Activated CD4-positive, CD25-positive, alpha-beta regulatory T cell treated with anti-CD3 and anti-CD28 coated beads, Interleukin-2, amount 50 U/mL, for 16 hours (primary cell): ENCODE data around the gene PIGU.
"Not testable (repeated sequence)": the region's sequence is repeated elsewhere in the genome, so short reads cannot be mapped to it uniquely, and the experiment has no call there.

Experiments used
- DNase-seq: peaks from one replicate; pipeline ENCODE4 v3.0.0-alpha.2; 2020; ENCODE audit warnings: low read depth, low spot score

PIGU gene

GRCh38 chr20:34621383-34622367 is 55.2 kb downstream of the PIGU start:
- no peak for DNase-seq

GRCh38 chr20:34621036-34621343 is 55.9 kb downstream of the PIGU start:
- no peak for DNase-seq

- DNase-seq: no peak
Observed at GRCh38 chr20:34618676-34619075, 58.2 kb downstream of the PIGU start.

GRCh38 chr20:34616913-34617312 is 60.0 kb downstream of the PIGU start:
- DNase-seq: not testable (repeated sequence)

- no peak for DNase-seq
Observed at GRCh38 chr20:34615477-34615876, 61.4 kb downstream of the PIGU start.

GRCh38 chr20:34611976-34612375 is 64.9 kb downstream of the PIGU start:
- not testable (repeated sequence) for DNase-seq

- DNase-seq: no peak
Observed at GRCh38 chr20:34607066-34607465, 69.8 kb downstream of the PIGU start.

GRCh38 chr20:34604980-34605788 is 71.7 kb downstream of the PIGU start:
- DNase-seq: no peak

GRCh38 chr20:34600892-34601653 is 75.8 kb downstream of the PIGU start:
- DNase-seq: no peak

- DNase-seq: no peak
Observed at GRCh38 chr20:34595377-34596184, 81.3 kb downstream of the PIGU start.

- DNase-seq: no peak
Observed at GRCh38 chr20:34586488-34587163, 90.3 kb downstream of the PIGU start.

- no peak for DNase-seq
Observed at GRCh38 chr20:34585019-34585418, 91.9 kb downstream of the PIGU start.

GRCh38 chr20:34583544-34583943 is 93.3 kb downstream of the PIGU start:
- no peak for DNase-seq

- DNase-seq: no peak
Observed at GRCh38 chr20:34582911-34583310, 94.0 kb downstream of the PIGU start.

- no peak for DNase-seq
Observed at GRCh38 chr20:34582221-34582620, 94.7 kb downstream of the PIGU start.

GRCh38 chr20:34581341-34582184 is 95.3 kb downstream of the PIGU start:
- no peak for DNase-seq

- no peak for DNase-seq
Observed at GRCh38 chr20:34579979-34580940, 96.6 kb downstream of the PIGU start.

GRCh38 chr20:34579191-34579978 is 97.5 kb downstream of the PIGU start:
- no peak for DNase-seq
